Spinal cord (tissue), 10 donors: Measurements from ENCODE around the gene TASP1. TPM values are rescaled to one million over a fixed set of nuclear protein-coding genes. Genes with fewer than 3 reads are reported as not detected.

Experiments
- DNase-seq, 6 donors: peaks; one replicate each; pipeline versions ENCODE4 v3.0.0 to v3.0.0-alpha.2; 2013 to 2015; ENCODE audit warnings: low spot score in 6 of 6, low read depth in 4 of 6
- H3K27ac ChIP-seq: one replicate; pipeline ENCODE4 v1.5.1; 2013; ENCODE audit warnings: low read depth, low read length, control low read depth
- H3K27me3 ChIP-seq: one replicate; pipeline ENCODE4 v1.6.1; 2013; ENCODE audit warnings: low read length; ENCODE audit not compliant: control insufficient read depth, insufficient read depth
- H3K36me3 ChIP-seq: one replicate; pipeline ENCODE4 v1.6.1; 2013; ENCODE audit warnings: low read length; ENCODE audit not compliant: control insufficient read depth, insufficient read depth
- H3K4me1 ChIP-seq: one replicate; pipeline ENCODE4 v1.6.1; 2013; ENCODE audit warnings: low read length; ENCODE audit not compliant: control insufficient read depth, insufficient read depth
- H3K4me3 ChIP-seq: one replicate; pipeline ENCODE4 v1.5.1; 2013; ENCODE audit warnings: low read depth, low read length, control low read depth
- H3K9me3 ChIP-seq: one replicate; pipeline ENCODE4 v1.6.1; 2013; ENCODE audit warnings: low read length; ENCODE audit not compliant: control insufficient read depth, insufficient read depth
- WGBS: methylation state at CpG from one replicate; pipeline ENCODE4 v1.1.5; 2013; ENCODE audit warnings: missing lambda C conversion rate; ENCODE audit not compliant: insufficient coverage; 5-methylcytosine and 5-hydroxymethylcytosine counted together
- polyA plus RNA-seq, 2 donors: library from polyadenylated mRNA; unstranded; fragments of 120-200 nt; gene quantifications; one replicate each; pipeline ENCODE4 v1.2.1, GENCODE V29; 2013; ENCODE audit not compliant: insufficient read length in 2 of 2
- total RNA-seq, 2 donors: library from RNA; depleted of rRNA in 1 of 2; stranded (reverse); fragments of 120-200 nt in 1 of 2; fragments of >200 nt in 1 of 2; gene quantifications; one replicate each; pipeline versions ENCODE4 v1.2.3 to v1.2.4, GENCODE V29; 2013 to 2014
- donor health status: healthy.

The TASP1 gene
- total and polyA plus RNA-seq, 4 donors = 8.9 to 20.4 (median 14.5) TPM

- no peaks in the 10 kb centered on the region for H3K4me1 ChIP-seq
- no peak overlapping the region for H3K4me3 ChIP-seq
- H3K9me3 ChIP-seq = no peaks in the 10 kb centered on the region
- H3K27me3 ChIP-seq = no peaks in the 10 kb centered on the region
- no peak for DNase-seq
- no peak overlapping the region for H3K27ac ChIP-seq
- H3K36me3 ChIP-seq = no peaks in the 10 kb centered on the region
- WGBS = 100% methylated on average over 1 of the region's 5 CpGs
Measured at GRCh38 chr20:13424174-13424833, 214.4 kb downstream of the TASP1 start.

DNA sequence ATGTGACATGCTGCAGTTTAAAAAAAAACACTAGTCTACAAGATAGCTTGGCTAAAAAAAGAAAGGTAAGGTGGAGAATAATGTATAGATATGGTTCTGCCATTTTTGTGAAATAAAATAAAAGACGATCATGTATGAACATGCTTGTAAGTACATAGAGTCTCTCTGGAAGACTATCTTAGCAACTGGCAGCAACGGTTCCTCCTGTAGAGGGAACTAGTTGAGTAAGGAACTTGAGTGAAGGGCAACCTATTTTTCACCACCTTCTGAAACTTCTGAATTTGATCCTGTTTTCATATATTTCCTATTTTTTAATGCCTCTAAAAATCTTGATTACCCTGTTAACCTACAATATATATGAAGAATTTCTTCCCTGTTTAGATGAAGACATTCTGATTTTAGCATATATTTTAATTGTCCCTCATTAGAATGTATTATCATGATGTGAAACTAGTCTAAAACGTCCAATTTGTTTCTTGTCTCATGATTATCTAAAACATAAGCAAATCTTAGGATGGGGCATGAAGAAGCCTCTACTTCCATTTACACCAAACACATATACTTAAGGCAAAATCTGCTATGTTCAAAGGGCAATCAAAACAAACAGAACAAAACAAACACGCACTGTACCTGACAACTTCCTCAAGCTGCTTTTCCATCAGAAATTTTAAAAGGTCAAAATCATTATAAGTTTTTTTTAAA lies 215.1 kb downstream of the TASP1 start:
- WGBS = no CpG with 5 or more reads among the region's 4 CpGs
- Histone ChIP-seq H3K36me3 (no peaks in the 10 kb centered on the region), H3K27ac (no peak overlapping the region), H3K9me3 (no peaks in the 10 kb centered on the region), H3K4me1 (no peaks in the 10 kb centered on the region), H3K27me3 (no peaks in the 10 kb centered on the region), H3K4me3 (no peak overlapping the region)
- DNase-seq = no peak

DNA sequence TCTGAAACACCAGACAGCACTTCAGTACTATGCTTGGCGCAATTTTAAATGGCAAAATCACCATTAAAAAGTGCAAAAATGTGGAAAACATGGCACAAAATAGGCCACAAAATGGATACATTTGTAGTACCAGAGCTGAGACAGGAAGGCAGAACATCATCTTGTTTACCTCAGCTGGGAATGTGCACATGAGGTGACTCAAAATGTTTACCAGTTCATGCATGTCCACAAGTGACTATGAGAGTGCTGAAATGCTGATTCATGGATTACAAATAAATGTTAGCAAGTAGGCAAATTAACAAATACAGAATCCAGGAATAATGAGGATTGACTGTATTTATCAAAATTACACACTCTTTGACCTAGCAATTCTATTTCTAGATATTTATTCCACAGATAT lies 216.1 kb downstream of the TASP1 start:
- H3K27me3 ChIP-seq = no peaks in the 10 kb centered on the region
- no peak overlapping the region for H3K4me3 ChIP-seq
- H3K36me3 ChIP-seq = no peaks in the 10 kb centered on the region
- no peak overlapping the region for H3K27ac ChIP-seq
- 100% methylated on average over 1 of the region's 1 CpG for WGBS
- no peaks in the 10 kb centered on the region for H3K4me1 ChIP-seq
- no peaks in the 10 kb centered on the region for H3K9me3 ChIP-seq
- DNase-seq = no peak

DNA sequence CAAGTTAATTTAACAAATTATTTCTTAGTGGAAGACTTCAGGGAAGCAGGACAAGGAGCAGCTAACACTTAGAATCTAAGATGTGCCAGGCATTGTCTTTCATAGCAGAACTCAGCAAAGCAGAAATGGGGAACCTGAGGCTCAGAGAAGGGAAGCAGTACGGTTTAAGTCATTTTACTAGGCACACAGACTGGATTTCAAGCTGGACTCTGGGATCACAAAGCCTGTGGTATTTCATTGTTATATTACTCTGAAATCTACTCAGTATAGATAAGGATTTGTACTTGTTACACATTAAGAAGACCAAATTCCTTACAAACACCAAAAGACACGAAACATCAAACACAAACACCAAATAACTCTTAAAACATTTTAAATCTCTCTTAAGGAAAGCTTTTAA lies 218.1 kb downstream of the TASP1 start:
- Histone ChIP-seq H3K27ac (no peak overlapping the region), H3K9me3 (no peaks in the 10 kb centered on the region), H3K36me3 (no peaks in the 10 kb centered on the region), H3K4me1 (no peaks in the 10 kb centered on the region), H3K27me3 (no peaks in the 10 kb centered on the region), H3K4me3 (no peak overlapping the region)
- no peak for DNase-seq
- no CpG with 5 or more reads among the region's 2 CpGs for WGBS

DNA sequence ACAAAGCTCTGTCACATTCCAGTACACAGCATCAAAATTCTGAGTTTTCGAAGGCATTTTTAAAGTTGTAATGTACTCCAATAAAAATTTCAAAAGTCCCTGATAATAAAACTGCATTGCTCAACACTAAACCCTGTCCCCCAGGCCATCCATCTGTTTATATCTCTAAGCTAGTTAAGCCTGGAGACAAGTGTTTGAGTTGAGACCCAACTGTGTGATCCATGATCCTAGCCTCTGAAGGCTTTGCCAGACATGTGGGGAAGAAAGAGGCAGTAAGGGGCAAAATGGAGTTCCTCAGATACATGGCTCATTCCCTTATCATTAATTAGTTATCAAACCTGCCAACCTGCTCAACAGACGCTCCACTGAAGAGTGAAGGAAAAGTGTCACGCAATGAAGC lies 219.3 kb downstream of the TASP1 start:
- Histone ChIP-seq H3K4me3 (no peak overlapping the region), H3K9me3 (no peaks in the 10 kb centered on the region), H3K27me3 (no peaks in the 10 kb centered on the region), H3K27ac (no peak overlapping the region), H3K36me3 (no peaks in the 10 kb centered on the region), H3K4me1 (no peaks in the 10 kb centered on the region)
- DNase-seq = no peak
- WGBS = 100% methylated on average over 2 of the region's 3 CpGs

GRCh38 chr20:13418263-13419229 lies 220.2 kb downstream of the TASP1 start:
- H3K36me3 ChIP-seq = no peaks in the 10 kb centered on the region
- no peak overlapping the region for H3K4me3 ChIP-seq
- no peaks in the 10 kb centered on the region for H3K4me1 ChIP-seq
- H3K27me3 ChIP-seq = no peaks in the 10 kb centered on the region
- H3K9me3 ChIP-seq = no peaks in the 10 kb centered on the region
- DNase-seq = no peak
- H3K27ac ChIP-seq = no peak overlapping the region

DNA sequence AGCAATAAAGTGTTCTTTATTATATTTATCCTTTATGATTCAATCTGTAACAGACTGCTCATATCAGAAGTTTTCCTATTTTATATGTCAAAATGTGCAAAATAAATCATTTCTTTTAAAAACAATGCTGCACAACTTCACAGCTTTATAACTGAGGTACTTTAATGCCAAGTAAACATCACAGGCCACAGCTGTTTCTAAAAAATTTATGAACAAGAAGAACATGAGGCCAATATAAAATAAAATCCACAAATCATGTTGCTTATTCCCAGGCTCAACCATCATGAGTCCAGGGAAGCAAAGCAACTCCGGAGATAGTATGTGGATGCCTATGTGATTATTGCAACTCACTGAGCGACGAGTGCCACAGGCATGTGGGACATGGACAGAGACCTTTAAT lies 222.2 kb downstream of the TASP1 start:
- H3K4me3 ChIP-seq = no peak overlapping the region
- DNase-seq = peak in 1 of 6 donors; percentile 13
- 89% methylated on average over 3 of the region's 3 CpGs for WGBS
- H3K27ac ChIP-seq = no peak overlapping the region
- no peaks in the 10 kb centered on the region for H3K9me3 ChIP-seq
- no peaks in the 10 kb centered on the region for H3K36me3 ChIP-seq
- H3K4me1 ChIP-seq = no peaks in the 10 kb centered on the region
- H3K27me3 ChIP-seq = no peaks in the 10 kb centered on the region

DNA sequence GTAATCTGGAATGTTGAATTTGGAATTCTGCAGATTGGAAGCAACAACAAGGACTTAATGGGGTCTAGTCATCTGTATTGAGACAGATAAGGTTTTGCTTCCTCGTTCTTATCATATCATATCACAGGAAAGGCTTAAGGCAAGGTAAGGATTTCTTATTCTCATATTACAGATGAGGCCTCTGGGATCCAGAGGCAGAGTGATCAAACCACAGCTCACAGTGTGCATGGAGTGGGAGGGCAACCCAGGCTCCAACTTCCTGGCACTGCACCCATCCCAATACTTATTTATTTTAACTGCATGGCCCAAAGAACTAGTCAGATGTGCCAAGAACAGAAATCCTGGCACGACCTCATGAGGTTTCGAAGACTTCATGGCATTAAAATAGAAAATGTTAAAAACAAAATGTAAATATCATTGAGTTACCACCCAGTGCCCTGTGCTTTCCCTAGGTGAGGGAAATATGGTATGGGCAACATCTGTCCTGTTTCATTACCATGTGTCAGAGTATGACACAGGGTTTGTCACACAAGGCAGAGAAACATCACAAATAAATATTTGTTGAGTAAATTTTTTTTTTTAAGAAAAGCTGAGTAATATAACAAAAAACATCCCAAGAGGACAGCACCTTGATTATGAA lies 225.8 kb downstream of the TASP1 start:
- H3K4me1 ChIP-seq = no peaks in the 10 kb centered on the region
- no peak overlapping the region for H3K27ac ChIP-seq
- no peaks in the 10 kb centered on the region for H3K9me3 ChIP-seq
- no peak for DNase-seq
- H3K36me3 ChIP-seq = no peaks in the 10 kb centered on the region
- H3K27me3 ChIP-seq = no peaks in the 10 kb centered on the region
- no CpG with 5 or more reads among the region's 3 CpGs for WGBS
- H3K4me3 ChIP-seq = no peak overlapping the region

- no peak for DNase-seq
- no CpG with 5 or more reads among the region's 4 CpGs for WGBS
- Histone ChIP-seq H3K27me3 (no peaks in the 10 kb centered on the region), H3K4me3 (no peak overlapping the region), H3K36me3 (no peaks in the 10 kb centered on the region), H3K27ac (no peak overlapping the region), H3K9me3 (no peaks in the 10 kb centered on the region), H3K4me1 (no peaks in the 10 kb centered on the region)
Measured at GRCh38 chr20:13404293-13404692, 234.4 kb downstream of the TASP1 start.
